Measurements from ENCODE around the gene IVNS1ABP. TPM values are rescaled to one million over a fixed set of nuclear protein-coding genes. Genes with fewer than 3 reads are reported as not detected.

IVNS1ABP gene
- total RNA-seq, 1 donor from 2014 or later = 72.7 TPM

DNA sequence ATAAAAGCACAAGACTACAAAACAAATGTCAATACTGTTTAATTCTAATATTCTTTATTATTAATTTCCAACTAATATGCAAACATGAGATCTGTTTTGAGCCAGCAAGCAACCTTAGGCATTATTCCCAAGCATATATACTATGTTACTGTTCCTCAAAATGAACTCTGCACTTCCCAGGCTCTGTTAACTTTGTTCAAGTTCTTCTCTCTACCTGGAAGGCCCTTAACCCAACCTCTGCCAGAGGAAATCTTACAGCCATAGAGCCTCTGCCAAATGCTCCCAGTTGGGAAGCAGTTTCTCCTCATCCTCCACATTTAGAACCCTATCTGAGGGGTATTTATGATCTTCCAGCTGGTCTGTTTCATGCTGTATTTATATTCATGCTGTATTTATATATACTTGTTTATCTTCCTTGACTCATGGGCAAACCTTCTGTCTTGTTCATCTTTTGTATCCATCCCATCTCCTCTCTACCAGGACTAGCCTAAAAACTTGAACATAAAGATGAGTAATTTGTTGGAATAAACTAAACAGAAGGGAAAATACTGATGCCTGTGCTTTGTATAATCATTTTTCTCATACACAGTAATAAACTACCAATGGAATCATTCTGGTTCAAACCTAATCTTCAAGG is 5.3 kb downstream of the IVNS1ABP start:
- Histone ChIP-seq H3K36me3 (ENCODE audit: control insufficient read depth, insufficient read depth, low read length) (peaks cover 9% of the 10 kb centered on the region), H3K4me3 (ENCODE audit: low read depth, low read length) (no peak overlapping the region), H3K27me3 (ENCODE audit: control insufficient read depth, insufficient read depth, low read length) (no peaks in the 10 kb centered on the region)
- TF ChIP-seq, protein P1, sequence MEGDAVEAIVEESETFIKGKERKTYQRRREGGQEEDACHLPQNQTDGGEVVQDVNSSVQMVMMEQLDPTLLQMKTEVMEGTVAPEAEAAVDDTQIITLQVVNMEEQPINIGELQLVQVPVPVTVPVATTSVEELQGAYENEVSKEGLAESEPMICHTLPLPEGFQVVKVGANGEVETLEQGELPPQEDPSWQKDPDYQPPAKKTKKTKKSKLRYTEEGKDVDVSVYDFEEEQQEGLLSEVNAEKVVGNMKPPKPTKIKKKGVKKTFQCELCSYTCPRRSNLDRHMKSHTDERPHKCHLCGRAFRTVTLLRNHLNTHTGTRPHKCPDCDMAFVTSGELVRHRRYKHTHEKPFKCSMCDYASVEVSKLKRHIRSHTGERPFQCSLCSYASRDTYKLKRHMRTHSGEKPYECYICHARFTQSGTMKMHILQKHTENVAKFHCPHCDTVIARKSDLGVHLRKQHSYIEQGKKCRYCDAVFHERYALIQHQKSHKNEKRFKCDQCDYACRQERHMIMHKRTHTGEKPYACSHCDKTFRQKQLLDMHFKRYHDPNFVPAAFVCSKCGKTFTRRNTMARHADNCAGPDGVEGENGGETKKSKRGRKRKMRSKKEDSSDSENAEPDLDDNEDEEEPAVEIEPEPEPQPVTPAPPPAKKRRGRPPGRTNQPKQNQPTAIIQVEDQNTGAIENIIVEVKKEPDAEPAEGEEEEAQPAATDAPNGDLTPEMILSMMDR (IDR thresholded peaks at IDR 0.05; ENCODE audit: insufficient read depth, low read length, severe bottlenecking) = no peak
- FAIRE-seq (no peak), DNase-seq (ENCODE audit: low read depth) (no peak)

- TF ChIP-seq, protein P1 (IDR thresholded peaks at IDR 0.05; ENCODE audit: insufficient read depth, low read length, severe bottlenecking) = no peak
- no peak for DNase-seq (ENCODE audit: low read depth)
- no peak overlapping the region for H3K4me3 ChIP-seq (ENCODE audit: low read depth, low read length)
- no peak for FAIRE-seq
- no peaks in the 10 kb centered on the region for H3K27me3 ChIP-seq (ENCODE audit: control insufficient read depth, insufficient read depth, low read length)
- H3K36me3 ChIP-seq (ENCODE audit: control insufficient read depth, insufficient read depth, low read length) = peaks cover 11% of the 10 kb centered on the region
Measured at GRCh38 chr1:185309566-185309965, 7.5 kb downstream of the IVNS1ABP start.

GRCh38 chr1:185308126-185308525 is 8.9 kb downstream of the IVNS1ABP start:
- FAIRE-seq = no peak
- peaks cover 13% of the 10 kb centered on the region for H3K36me3 ChIP-seq (ENCODE audit: control insufficient read depth, insufficient read depth, low read length)
- no peaks in the 10 kb centered on the region for H3K27me3 ChIP-seq (ENCODE audit: control insufficient read depth, insufficient read depth, low read length)
- H3K4me3 ChIP-seq (ENCODE audit: low read depth, low read length) = no peak overlapping the region
- DNase-seq (ENCODE audit: low read depth) = no peak
- TF ChIP-seq, protein P1 (IDR thresholded peaks at IDR 0.05; ENCODE audit: insufficient read depth, low read length, severe bottlenecking) = no peak

DNA sequence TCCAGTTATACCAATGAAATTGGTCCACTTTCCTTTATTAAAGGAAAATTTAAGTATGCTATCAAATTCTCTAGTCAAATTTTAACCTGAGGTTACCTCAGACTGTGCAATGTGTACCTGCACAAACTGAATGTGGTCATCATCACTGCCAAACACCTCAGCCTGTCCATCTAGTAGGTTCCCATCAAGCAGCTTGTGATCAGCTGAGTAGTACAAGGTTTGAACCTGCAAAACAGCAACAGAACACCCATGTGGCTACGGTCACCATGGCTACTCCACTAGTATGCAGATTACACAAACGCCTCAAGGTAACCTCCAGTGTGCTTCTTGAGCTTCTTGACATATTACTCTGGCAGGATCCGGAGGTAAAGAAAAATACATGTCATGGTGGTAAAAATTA is 11.6 kb downstream of the IVNS1ABP start:
- no peaks in the 10 kb centered on the region for H3K27me3 ChIP-seq (ENCODE audit: control insufficient read depth, insufficient read depth, low read length)
- no peak for DNase-seq (ENCODE audit: low read depth)
- no peak overlapping the region for H3K4me3 ChIP-seq (ENCODE audit: low read depth, low read length)
- FAIRE-seq = no peak
- H3K36me3 ChIP-seq (ENCODE audit: control insufficient read depth, insufficient read depth, low read length) = peaks cover 21% of the 10 kb centered on the region
- TF ChIP-seq, protein P1 (IDR thresholded peaks at IDR 0.05; ENCODE audit: insufficient read depth, low read length, severe bottlenecking) = no peak

DNA sequence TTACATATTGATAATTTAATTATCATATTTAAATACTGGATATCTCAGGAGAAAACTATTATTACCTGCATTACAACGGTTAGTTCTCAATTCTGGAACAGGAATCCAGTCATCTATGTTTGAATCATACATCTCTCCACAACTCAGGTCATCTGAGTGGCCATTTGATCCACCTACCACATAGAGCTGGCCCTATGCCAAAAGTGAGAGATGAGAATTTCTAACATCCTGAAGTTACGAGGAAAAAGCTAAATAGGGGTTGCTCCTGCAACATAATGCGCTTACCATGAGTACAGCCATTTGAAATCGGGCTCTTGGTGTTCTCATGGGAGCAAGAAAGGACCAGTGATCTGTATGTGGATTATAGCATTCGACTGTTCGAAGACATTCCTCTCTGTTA is 16.9 kb downstream of the IVNS1ABP start:
- no peak for FAIRE-seq
- Histone ChIP-seq H3K4me3 (ENCODE audit: low read depth, low read length) (no peak overlapping the region), H3K36me3 (ENCODE audit: control insufficient read depth, insufficient read depth, low read length) (peaks cover 15% of the 10 kb centered on the region), H3K27me3 (ENCODE audit: control insufficient read depth, insufficient read depth, low read length) (no peaks in the 10 kb centered on the region)
- no peak for DNase-seq (ENCODE audit: low read depth)
- TF ChIP-seq, protein P1 (IDR thresholded peaks at IDR 0.05; ENCODE audit: insufficient read depth, low read length, severe bottlenecking) = no peak

GRCh38 chr1:185297982-185298381 is 19.1 kb downstream of the IVNS1ABP start:
- no peak overlapping the region for H3K4me3 ChIP-seq (ENCODE audit: low read depth, low read length)
- TF ChIP-seq, protein P1 (IDR thresholded peaks at IDR 0.05; ENCODE audit: insufficient read depth, low read length, severe bottlenecking) = no peak
- DNase-seq (ENCODE audit: low read depth) (no peak), FAIRE-seq (no peak)
- peaks cover 14% of the 10 kb centered on the region for H3K36me3 ChIP-seq (ENCODE audit: control insufficient read depth, insufficient read depth, low read length)
- no peaks in the 10 kb centered on the region for H3K27me3 ChIP-seq (ENCODE audit: control insufficient read depth, insufficient read depth, low read length)
